NT2/D1 (cell line): Measurements from ENCODE around the gene ADAMTSL2.

ENCODE experiments used
- SUZ12 ChIP-seq: IDR thresholded peaks from 2 replicates; pipeline ENCODE4 v1.6.1; 2011; ENCODE audit not compliant: insufficient read length, insufficient read depth; ENCODE audit errors: extremely low read depth
- YY1 ChIP-seq: IDR thresholded peaks from 2 replicates; pipeline ENCODE4 v1.6.1; 2011; ENCODE audit not compliant: insufficient read length, insufficient read depth
- ZNF274 ChIP-seq: IDR thresholded peaks from 2 replicates; pipeline ENCODE4 v1.6.1; 2011; ENCODE audit warnings: mild to moderate bottlenecking, low read depth, low read length

- TF ChIP-seq ZNF274 (no peak), YY1 (no peak), SUZ12 (no peak)
Observed at GRCh38 chr9:133604856-133605255, 70.4 kb downstream of the ADAMTSL2 start.
